ENCODE results near the gene KDSR. TPM values are rescaled to one million over a fixed set of nuclear protein-coding genes. Genes with fewer than 3 reads are reported as not detected.
A peak's percentile ranks its signal among the peaks of the same experiment; 100 is the strongest.

The KDSR gene
- total RNA-seq, 1 donor = 46.3 TPM

GRCh38 chr18:63376538-63376937 is 9.5 kb upstream of the KDSR start:
- no peak for DNase-seq (ENCODE audit: insufficient read length, low spot score, missing footprints)
- Histone ChIP-seq H4K20me1 (ENCODE audit: insufficient read depth, low read length) (no peaks in the 10 kb centered on the region), H3K4me1 (ENCODE audit: insufficient read depth, low read length) (peaks cover 6% of the 10 kb centered on the region)

GRCh38 chr18:63374540-63374939 is 7.5 kb upstream of the KDSR start:
- Histone ChIP-seq H3K79me2 (ENCODE audit: insufficient read depth, low read length) (no peaks in the 10 kb centered on the region), H3K4me1 (ENCODE audit: insufficient read depth, low read length) (peaks cover 4% of the 10 kb centered on the region), H3K27ac (ENCODE audit: low read depth, low read length) (no peak overlapping the region), H3K36me3 (ENCODE audit: insufficient read depth, low read length) (no peaks in the 10 kb centered on the region), H3K27me3 (ENCODE audit: insufficient read depth, low read length) (no peaks in the 10 kb centered on the region), H3K4me3 (ENCODE audit: insufficient read depth, low read length) (no peak overlapping the region), H3K9me3 (ENCODE audit: low read depth, low read length) (no peaks in the 10 kb centered on the region), H4K20me1 (ENCODE audit: insufficient read depth, low read length) (no peaks in the 10 kb centered on the region), H3K4me2 (ENCODE audit: insufficient read depth, low read length) (no peak overlapping the region), H2AFZ (ENCODE audit: low read length) (no peak overlapping the region)
- no peak for DNase-seq (ENCODE audit: insufficient read length, low spot score, missing footprints)
- no peak for TF ChIP-seq CTCF (IDR thresholded peaks at IDR 0.05; ENCODE audit: extremely low read depth, low read depth, low read length)

More at GRCh38 chr18:63376538-63376937, 9.5 kb upstream of the KDSR start:
- Histone ChIP-seq H3K27ac (ENCODE audit: low read depth, low read length) (no peak overlapping the region), H3K4me2 (ENCODE audit: insufficient read depth, low read length) (no peak overlapping the region), H3K9me3 (ENCODE audit: low read depth, low read length) (no peaks in the 10 kb centered on the region), H3K36me3 (ENCODE audit: insufficient read depth, low read length) (no peaks in the 10 kb centered on the region), H3K79me2 (ENCODE audit: insufficient read depth, low read length) (no peaks in the 10 kb centered on the region), H3K4me3 (ENCODE audit: insufficient read depth, low read length) (no peak overlapping the region), H2AFZ (ENCODE audit: low read length) (no peak overlapping the region), H3K27me3 (ENCODE audit: insufficient read depth, low read length) (no peaks in the 10 kb centered on the region)
- TF ChIP-seq CTCF (IDR thresholded peaks at IDR 0.05; ENCODE audit: extremely low read depth, low read depth, low read length) = no peak

- TF ChIP-seq CTCF (IDR thresholded peaks at IDR 0.05; ENCODE audit: extremely low read depth, low read depth, low read length) = no peak
- H3K27me3 ChIP-seq (ENCODE audit: insufficient read depth, low read length) = no peaks in the 10 kb centered on the region
- no peak overlapping the region for H3K4me3 ChIP-seq (ENCODE audit: insufficient read depth, low read length)
- no peak overlapping the region for H3K27ac ChIP-seq (ENCODE audit: low read depth, low read length)
- H3K9me3 ChIP-seq (ENCODE audit: low read depth, low read length) = no peaks in the 10 kb centered on the region
- no peak overlapping the region for H3K4me2 ChIP-seq (ENCODE audit: insufficient read depth, low read length)
- H3K79me2 ChIP-seq (ENCODE audit: insufficient read depth, low read length) = no peaks in the 10 kb centered on the region
- H3K36me3 ChIP-seq (ENCODE audit: insufficient read depth, low read length) = no peaks in the 10 kb centered on the region
- no peak for DNase-seq (ENCODE audit: insufficient read length, low spot score, missing footprints)
- no peak overlapping the region for H2AFZ ChIP-seq (ENCODE audit: low read length)
- no peaks in the 10 kb centered on the region for H4K20me1 ChIP-seq (ENCODE audit: insufficient read depth, low read length)
- peaks cover 7% of the 10 kb centered on the region for H3K4me1 ChIP-seq (ENCODE audit: insufficient read depth, low read length)
Observed at GRCh38 chr18:63373161-63373560, 6.2 kb upstream of the KDSR start.

GRCh38 chr18:63368611-63369010 is 1.6 kb upstream of the KDSR start:
- Histone ChIP-seq H3K9me3 (ENCODE audit: low read depth, low read length) (no peaks in the 10 kb centered on the region), H2AFZ (ENCODE audit: low read length) (peak overlapping the region; percentile 32), H3K27me3 (ENCODE audit: insufficient read depth, low read length) (no peaks in the 10 kb centered on the region), H3K36me3 (ENCODE audit: insufficient read depth, low read length) (no peaks in the 10 kb centered on the region), H3K4me1 (ENCODE audit: insufficient read depth, low read length) (peaks cover 21% of the 10 kb centered on the region), H3K4me2 (ENCODE audit: insufficient read depth, low read length) (peak overlapping the region; percentile 91), H4K20me1 (ENCODE audit: insufficient read depth, low read length) (peaks cover 12% of the 10 kb centered on the region), H3K27ac (ENCODE audit: low read depth, low read length) (no peak overlapping the region), H3K4me3 (ENCODE audit: insufficient read depth, low read length) (peak overlapping the region; percentile 97), H3K79me2 (ENCODE audit: insufficient read depth, low read length) (peaks cover 34% of the 10 kb centered on the region)
- no peak for TF ChIP-seq CTCF (IDR thresholded peaks at IDR 0.05; ENCODE audit: extremely low read depth, low read depth, low read length)
- no peak for DNase-seq (ENCODE audit: insufficient read length, low spot score, missing footprints)

Data from osteoblast (primary cell).